ENCODE measurements around the gene EPB41L4B. TPM values are rescaled to one million over a fixed set of nuclear protein-coding genes. Genes with fewer than 3 reads are reported as not detected.

EPB41L4B gene
- total RNA-seq (2016; rRNA removed; fragmentation: Illumina TruSeq; extraction: Trizol) (22.1 and 25.7 TPM in 2 replicates), polyA plus RNA-seq (2011; rRNA removed) (15.1 and 17.6 TPM in 2 replicates), polyA minus RNA-seq (2011; rRNA and poly(A)+ RNA removed; ENCODE audit: low replicate concordance) (8.0 and 15.3 TPM in 2 replicates), Bru-seq, nascent RNA (percentile 59 among the genes with signal in this experiment), BruChase-seq, experiment 1, labeled RNA remaining after a 6-hour chase (percentile 62 among the genes with signal in this experiment), BruChase-seq, experiment 2, labeled RNA remaining after a 2-hour chase (percentile 63 among the genes with signal in this experiment)
- total RNA-seq (2016; cell fraction: cytosol; rRNA removed; fragmentation: Illumina TruSeq; extraction: Trizol; ENCODE audit: low read depth) = 6.6 and 7.8 TPM in 2 replicates
- 22.0 TPM in 2 replicates for total RNA-seq (2016; cell fraction: insoluble cytoplasmic fraction; rRNA removed; fragmentation: Illumina TruSeq; extraction: Trizol)
- 24.1 and 27.0 TPM in 2 replicates for total RNA-seq (2016; cell fraction: membrane; rRNA removed; fragmentation: Illumina TruSeq; extraction: Trizol)
- total RNA-seq (2016; cell fraction: nucleus; rRNA removed; fragmentation: Illumina TruSeq; extraction: Trizol) = 16.1 and 18.9 TPM in 2 replicates
- 8.9 and 12.7 TPM in 2 replicates for polyA plus RNA-seq (2011; cell fraction: cytosol; rRNA removed)
- polyA plus RNA-seq (2011; cell fraction: nucleus; rRNA removed) = 8.2 and 9.7 TPM in 2 replicates
- 15.0 and 16.1 TPM in 2 replicates for polyA plus RNA-seq (2012)
- 7.5 and 8.4 TPM in 2 replicates for polyA plus RNA-seq (2016; cell fraction: cytosol; fragmentation: Illumina TruSeq; extraction: Trizol; ENCODE audit: low read depth)
- polyA plus RNA-seq (2016; cell fraction: insoluble cytoplasmic fraction; fragmentation: Illumina TruSeq; extraction: Trizol; ENCODE audit: low read depth) = 26.8 and 28.4 TPM in 2 replicates
- polyA plus RNA-seq (2016; cell fraction: membrane; fragmentation: Illumina TruSeq; extraction: Trizol; ENCODE audit: low read depth) = 20.6 and 23.6 TPM in 2 replicates
- 23.9 and 24.1 TPM in 2 replicates for polyA plus RNA-seq (2016; cell fraction: nucleus; fragmentation: Illumina TruSeq; extraction: Trizol; ENCODE audit: insufficient read depth, low read depth)
- polyA minus RNA-seq (2011; cell fraction: cytosol; rRNA and poly(A)+ RNA removed) = 10.9 and 14.4 TPM in 2 replicates
- polyA minus RNA-seq (2011; cell fraction: nucleus; rRNA and poly(A)+ RNA removed) = 20.1 and 23.4 TPM in 2 replicates
- long read RNA-seq, experiment 1, full-length matches to known transcripts = 2 of 3 reads
- long read RNA-seq, experiment 1, partial matches to known transcripts = 1 of 3 reads
- long read RNA-seq, experiment 1, other reads (novel, unspliced or antisense) = 0 of 3 reads
- long read RNA-seq, experiment 2, full-length matches to known transcripts = 9 of 47 reads
- long read RNA-seq, experiment 2, partial matches to known transcripts = 3 of 47 reads
- long read RNA-seq, experiment 2, other reads (novel, unspliced or antisense) = 35 of 47 reads

DNA sequence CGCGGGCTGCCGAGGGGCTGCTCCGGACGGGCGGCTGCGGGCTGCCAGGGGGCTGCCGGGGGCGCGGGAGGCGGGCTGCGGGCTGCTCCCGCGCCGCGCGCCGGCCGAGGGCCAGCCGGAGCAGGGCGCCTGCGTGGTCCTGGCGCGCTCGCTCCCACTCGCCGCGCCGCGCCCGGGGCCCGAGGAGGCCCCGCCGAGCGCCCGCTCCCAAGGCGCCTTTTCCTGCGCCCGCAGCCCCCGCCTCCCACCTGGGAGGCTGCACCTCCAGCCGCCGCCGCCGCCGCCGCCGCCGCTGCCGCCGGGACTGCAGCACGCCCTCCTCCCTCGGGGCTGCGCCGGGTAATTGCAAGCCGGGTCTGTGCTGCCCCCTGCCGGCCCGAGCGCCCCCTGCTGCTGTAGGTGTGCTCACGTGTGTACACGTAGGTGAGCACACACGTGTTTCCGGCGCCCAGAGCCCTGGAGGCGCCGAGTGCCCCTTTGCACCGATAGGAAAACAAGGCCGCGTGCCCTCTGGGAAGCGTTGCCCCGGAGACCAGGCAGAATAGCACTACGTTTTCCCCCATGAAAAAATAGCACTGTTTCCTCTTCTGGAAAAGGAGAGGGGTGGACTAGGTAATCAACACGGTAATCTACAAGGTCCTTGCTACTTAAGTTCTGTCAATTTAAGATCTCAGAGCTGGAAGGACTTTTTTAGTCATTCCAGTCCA, at the start of gene EPB41L4B:
Gene EPB41L4B, minus strand, starts transcription at position 318 of the 707 bp plus-strand sequence. CDS start 613 bp downstream, outside the sequence.
- Histone ChIP-seq H3K27ac (ENCODE audit: extremely low read length, insufficient read depth, low read length) (peak within 1 kb of the TSS; percentile 52), H3K36me3 (replicated peaks in 1 of 2; ENCODE audit: control insufficient read depth in 1 of 2, insufficient read depth in 2 of 2, low read length in 2 of 2) (no peaks in the 10 kb centered on the region), H3K4me2 (ENCODE audit: low read depth, low read length) (peak within 1 kb of the TSS; percentile 96), H2AFZ (ENCODE audit: low read length) (peak within 1 kb of the TSS; percentile 48), H3K4me3 (replicated peaks in 1 of 3; ENCODE audit: insufficient read depth in 1 of 3, low read depth in 2 of 3, low read length in 3 of 3) (peak within 1 kb of the TSS; percentile 85 to 91 (median 90)), H3K9ac (ENCODE audit: insufficient read depth, low read depth, low read length) (peak within 1 kb of the TSS; percentile 68), H4K20me1 (ENCODE audit: insufficient read depth, low read length) (no peaks in the 10 kb centered on the region), H3K27me3 (ENCODE audit: control insufficient read depth in 1 of 2, insufficient read depth in 2 of 2, low read length in 2 of 2) (no peaks in the 10 kb centered on the region; a peak in 2 of 5 replicates), H3K79me2 (ENCODE audit: insufficient read depth, low read length) (peaks cover 32% of the 10 kb centered on the region), H3K4me1 (ENCODE audit: insufficient read depth, low read length) (peaks cover 44% of the 10 kb centered on the region), H3K9me3 (ENCODE audit: low read length) (no peaks in the 10 kb centered on the region)
- DNase-seq (ENCODE audit: low spot score) = peak; percentile 83
- WGBS (ENCODE audit: low lambda C conversion rate) = 0% methylated on average over 11 of the region's 72 CpGs
- intact Hi-C loops (cut with micrococcal nuclease; ENCODE audit: unreplicated experiment) = loop anchor here (1.0 to 10.0 kb wide), 4 partner anchors 77 to 206 kb away; partner anchors contain the start of gene TMEM245
- POLR2A ChIA-PET = interaction anchor here (1.1 to 1.7 kb wide), 3 partner anchors 24 to 138 kb away, joined by 4 read pairs; no protein-coding TSS in a partner anchor
- in situ Hi-C loops (cut with HindIII; ENCODE audit: extremely low pct_ligation_motif_present, low pct_unique_long_range_greater_than_20kb) = loop anchor here (5.0 kb wide), 1 partner anchor 129 kb away; no protein-coding TSS in a partner anchor
- peak; percentile 37 for FAIRE-seq
- CTCF ChIA-PET (ENCODE audit: low intra/inter-chr PET ratio, low total read pairs) = interaction anchor here (0.6 to 2.8 kb wide), 7 partner anchors 70 to 222 kb away, joined by 4 to 22 read pairs (median 13); no protein-coding TSS in a partner anchor
- no TSS peak for BruUV-seq (replicated peaks)
- ATAC-seq = peak; percentile 88
- TF ChIP-seq NFKBIZ (CRISPR knock-in tag; IDR thresholded peaks at IDR 0.05) = peak; percentile 89
- TF ChIP-seq ZBTB38 (CRISPR knock-in tag; IDR thresholded peaks at IDR 0.05) = peak; percentile 79
- TF ChIP-seq DMAP1 (CRISPR knock-in tag; IDR thresholded peaks at IDR 0.05) = peak; percentile 96
- TF ChIP-seq, protein P1, sequence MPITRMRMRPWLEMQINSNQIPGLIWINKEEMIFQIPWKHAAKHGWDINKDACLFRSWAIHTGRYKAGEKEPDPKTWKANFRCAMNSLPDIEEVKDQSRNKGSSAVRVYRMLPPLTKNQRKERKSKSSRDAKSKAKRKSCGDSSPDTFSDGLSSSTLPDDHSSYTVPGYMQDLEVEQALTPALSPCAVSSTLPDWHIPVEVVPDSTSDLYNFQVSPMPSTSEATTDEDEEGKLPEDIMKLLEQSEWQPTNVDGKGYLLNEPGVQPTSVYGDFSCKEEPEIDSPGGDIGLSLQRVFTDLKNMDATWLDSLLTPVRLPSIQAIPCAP (CRISPR knock-in tag; IDR thresholded peaks at IDR 0.05; ENCODE audit: low read depth) = peak; percentile 74; the same call in 1 of the 2 replicates
- TF ChIP-seq ZNF414 (CRISPR knock-in tag; IDR thresholded peaks at IDR 0.05) = peak; percentile 63; the same call in 1 of the 2 replicates
- TF ChIP-seq CEBPG (CRISPR knock-in tag; IDR thresholded peaks at IDR 0.05) = peak; percentile 40
- TF ChIP-seq ZNF644 (CRISPR knock-in tag; IDR thresholded peaks at IDR 0.05; ENCODE audit: low read depth) = no peak
- TF ChIP-seq, protein P2, sequence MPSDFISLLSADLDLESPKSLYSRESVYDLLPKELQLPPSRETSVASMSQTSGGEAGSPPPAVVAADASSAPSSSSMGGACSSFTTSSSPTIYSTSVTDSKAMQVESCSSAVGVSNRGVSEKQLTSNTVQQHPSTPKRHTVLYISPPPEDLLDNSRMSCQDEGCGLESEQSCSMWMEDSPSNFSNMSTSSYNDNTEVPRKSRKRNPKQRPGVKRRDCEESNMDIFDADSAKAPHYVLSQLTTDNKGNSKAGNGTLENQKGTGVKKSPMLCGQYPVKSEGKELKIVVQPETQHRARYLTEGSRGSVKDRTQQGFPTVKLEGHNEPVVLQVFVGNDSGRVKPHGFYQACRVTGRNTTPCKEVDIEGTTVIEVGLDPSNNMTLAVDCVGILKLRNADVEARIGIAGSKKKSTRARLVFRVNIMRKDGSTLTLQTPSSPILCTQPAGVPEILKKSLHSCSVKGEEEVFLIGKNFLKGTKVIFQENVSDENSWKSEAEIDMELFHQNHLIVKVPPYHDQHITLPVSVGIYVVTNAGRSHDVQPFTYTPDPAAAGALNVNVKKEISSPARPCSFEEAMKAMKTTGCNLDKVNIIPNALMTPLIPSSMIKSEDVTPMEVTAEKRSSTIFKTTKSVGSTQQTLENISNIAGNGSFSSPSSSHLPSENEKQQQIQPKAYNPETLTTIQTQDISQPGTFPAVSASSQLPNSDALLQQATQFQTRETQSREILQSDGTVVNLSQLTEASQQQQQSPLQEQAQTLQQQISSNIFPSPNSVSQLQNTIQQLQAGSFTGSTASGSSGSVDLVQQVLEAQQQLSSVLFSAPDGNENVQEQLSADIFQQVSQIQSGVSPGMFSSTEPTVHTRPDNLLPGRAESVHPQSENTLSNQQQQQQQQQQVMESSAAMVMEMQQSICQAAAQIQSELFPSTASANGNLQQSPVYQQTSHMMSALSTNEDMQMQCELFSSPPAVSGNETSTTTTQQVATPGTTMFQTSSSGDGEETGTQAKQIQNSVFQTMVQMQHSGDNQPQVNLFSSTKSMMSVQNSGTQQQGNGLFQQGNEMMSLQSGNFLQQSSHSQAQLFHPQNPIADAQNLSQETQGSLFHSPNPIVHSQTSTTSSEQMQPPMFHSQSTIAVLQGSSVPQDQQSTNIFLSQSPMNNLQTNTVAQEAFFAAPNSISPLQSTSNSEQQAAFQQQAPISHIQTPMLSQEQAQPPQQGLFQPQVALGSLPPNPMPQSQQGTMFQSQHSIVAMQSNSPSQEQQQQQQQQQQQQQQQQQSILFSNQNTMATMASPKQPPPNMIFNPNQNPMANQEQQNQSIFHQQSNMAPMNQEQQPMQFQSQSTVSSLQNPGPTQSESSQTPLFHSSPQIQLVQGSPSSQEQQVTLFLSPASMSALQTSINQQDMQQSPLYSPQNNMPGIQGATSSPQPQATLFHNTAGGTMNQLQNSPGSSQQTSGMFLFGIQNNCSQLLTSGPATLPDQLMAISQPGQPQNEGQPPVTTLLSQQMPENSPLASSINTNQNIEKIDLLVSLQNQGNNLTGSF (CRISPR knock-in tag; IDR thresholded peaks at IDR 0.05) = peak; percentile 74; the same call in 1 of the 2 replicates
- TF ChIP-seq SMARCC2 (IDR thresholded peaks at IDR 0.05) = no peak

Measured in HepG2 (cell line).